Loucy (cell line): ENCODE results near the gene VPS13A.

ENCODE experiments used
- H2AFZ ChIP-seq: fragments of 200-600 bp; sonication (generic); 2 replicates; pipeline ENCODE4 v1.6.0; 2016; ENCODE audit warnings: antibody characterized with exemption, mild to moderate bottlenecking, low read length, moderate library complexity
- H3F3A ChIP-seq: fragments of 200-600 bp; 2 replicates; pipeline ENCODE4 v1.6.0; 2016; ENCODE audit warnings: antibody characterized with exemption, low read depth, mild to moderate bottlenecking
- H3K27me3 ChIP-seq: fragments of 200-600 bp; sonication (generic); 2 replicates; pipeline ENCODE4 v1.6.1; 2014; ENCODE audit warnings: low read length, mild to moderate bottlenecking; ENCODE audit not compliant: insufficient read depth, poor library complexity, severe bottlenecking
- H3K36me3 ChIP-seq: fragments of 200-600 bp; sonication (generic); 2 replicates; pipeline ENCODE4 v1.6.1; 2016; ENCODE audit warnings: low read length; ENCODE audit not compliant: insufficient read depth
- H3K4me1 ChIP-seq: fragments of 200-600 bp; sonication (generic); 2 replicates; pipeline ENCODE4 v1.5.1; 2014; ENCODE audit warnings: low read length, mild to moderate bottlenecking; ENCODE audit not compliant: insufficient read depth, poor library complexity, severe bottlenecking
- H3K4me2 ChIP-seq: fragments of 200-600 bp; sonication (generic); 2 replicates; pipeline ENCODE4 v1.6.0; 2014; ENCODE audit warnings: antibody characterized with exemption, low read length, low read depth, mild to moderate bottlenecking; ENCODE audit not compliant: poor library complexity, severe bottlenecking
- H3K4me3 ChIP-seq: fragments of 200-600 bp; sonication (generic); 2 replicates; pipeline ENCODE4 v1.5.1; 2014; ENCODE audit warnings: low read length, mild to moderate bottlenecking, mixed read lengths; ENCODE audit not compliant: poor library complexity, severe bottlenecking
- H3K79me2 ChIP-seq: fragments of 200-600 bp; sonication (generic); 2 replicates; pipeline ENCODE4 v1.6.1; 2014; ENCODE audit warnings: low read length; ENCODE audit not compliant: insufficient read depth
- H3K9ac ChIP-seq: fragments of 200-600 bp; sonication (generic); 2 replicates; pipeline ENCODE4 v1.6.0; 2014; ENCODE audit warnings: mild to moderate bottlenecking, low read depth, low read length, moderate library complexity; ENCODE audit not compliant: poor library complexity, severe bottlenecking
- H3K9me2 ChIP-seq: fragments of 200-600 bp; sonication (generic); replicated peaks from 2 replicates; pipeline ENCODE4 v1.6.1; 2016; ENCODE audit warnings: low read depth, low read length, mixed read lengths
- H3K9me3 ChIP-seq: fragments of 200-600 bp; sonication (generic); 2 replicates; pipeline ENCODE4 v1.6.1; 2014; ENCODE audit warnings: mild to moderate bottlenecking, antibody characterized with exemption, low read length, low read depth; ENCODE audit not compliant: insufficient read depth
- H4K20me1 ChIP-seq: fragments of 200-600 bp; sonication (generic); 2 replicates; pipeline ENCODE4 v1.6.0; 2014; ENCODE audit warnings: antibody characterized with exemption, low read length, mild to moderate bottlenecking; ENCODE audit not compliant: insufficient read depth, poor library complexity, severe bottlenecking
- EZH2phosphoT487 ChIP-seq: fragments of 200-600 bp; IDR thresholded peaks from 2 replicates; pipeline ENCODE4 v1.6.1; 2018; ENCODE audit warnings: antibody characterized with exemption, mild to moderate bottlenecking, moderate library complexity, borderline replicate concordance
- TF ChIP-seq, protein P1 (sequence below): fragments of 200-600 bp; sonication (generic); conservative IDR thresholded peaks from 2 replicates; pipeline ENCODE4 v1.5.1; 2014; ENCODE audit warnings: mild to moderate bottlenecking, antibody characterized with exemption, low read length

Gene VPS13A

DNA sequence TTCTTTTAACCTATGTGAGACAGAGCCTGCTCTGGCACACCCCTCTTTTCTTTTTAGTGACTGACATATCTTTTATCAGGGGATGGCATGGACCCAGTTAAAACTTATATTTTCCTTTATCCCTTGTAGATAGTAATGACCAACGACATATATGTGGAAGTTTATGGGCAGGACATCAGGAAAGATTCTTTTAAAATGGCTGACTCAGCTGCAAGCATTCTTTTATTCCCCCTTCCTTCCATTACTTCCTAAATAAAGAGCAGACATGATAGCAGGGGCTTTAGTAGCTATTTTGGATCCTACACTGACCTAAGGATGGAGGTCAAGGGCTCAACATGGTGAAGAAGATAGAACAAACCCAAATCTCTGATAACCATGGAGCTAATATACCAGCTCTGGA is 25.0 kb upstream of the VPS13A start:
- Histone ChIP-seq H3K9me3 (no peaks in the 10 kb centered on the region), H3K4me2 (no peak overlapping the region), H2AFZ (no peak overlapping the region), H3K9me2 (no peaks in the 10 kb centered on the region), H3K36me3 (no peaks in the 10 kb centered on the region), H4K20me1 (no peaks in the 10 kb centered on the region), H3K4me3 (no peak overlapping the region), H3F3A (no peaks in the 10 kb centered on the region), H3K79me2 (no peaks in the 10 kb centered on the region), H3K27me3 (no peaks in the 10 kb centered on the region), H3K4me1 (no peaks in the 10 kb centered on the region), H3K9ac (no peak overlapping the region)
- TF ChIP-seq, protein P1, sequence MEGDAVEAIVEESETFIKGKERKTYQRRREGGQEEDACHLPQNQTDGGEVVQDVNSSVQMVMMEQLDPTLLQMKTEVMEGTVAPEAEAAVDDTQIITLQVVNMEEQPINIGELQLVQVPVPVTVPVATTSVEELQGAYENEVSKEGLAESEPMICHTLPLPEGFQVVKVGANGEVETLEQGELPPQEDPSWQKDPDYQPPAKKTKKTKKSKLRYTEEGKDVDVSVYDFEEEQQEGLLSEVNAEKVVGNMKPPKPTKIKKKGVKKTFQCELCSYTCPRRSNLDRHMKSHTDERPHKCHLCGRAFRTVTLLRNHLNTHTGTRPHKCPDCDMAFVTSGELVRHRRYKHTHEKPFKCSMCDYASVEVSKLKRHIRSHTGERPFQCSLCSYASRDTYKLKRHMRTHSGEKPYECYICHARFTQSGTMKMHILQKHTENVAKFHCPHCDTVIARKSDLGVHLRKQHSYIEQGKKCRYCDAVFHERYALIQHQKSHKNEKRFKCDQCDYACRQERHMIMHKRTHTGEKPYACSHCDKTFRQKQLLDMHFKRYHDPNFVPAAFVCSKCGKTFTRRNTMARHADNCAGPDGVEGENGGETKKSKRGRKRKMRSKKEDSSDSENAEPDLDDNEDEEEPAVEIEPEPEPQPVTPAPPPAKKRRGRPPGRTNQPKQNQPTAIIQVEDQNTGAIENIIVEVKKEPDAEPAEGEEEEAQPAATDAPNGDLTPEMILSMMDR: no peak
- no peak for TF ChIP-seq EZH2phosphoT487

DNA sequence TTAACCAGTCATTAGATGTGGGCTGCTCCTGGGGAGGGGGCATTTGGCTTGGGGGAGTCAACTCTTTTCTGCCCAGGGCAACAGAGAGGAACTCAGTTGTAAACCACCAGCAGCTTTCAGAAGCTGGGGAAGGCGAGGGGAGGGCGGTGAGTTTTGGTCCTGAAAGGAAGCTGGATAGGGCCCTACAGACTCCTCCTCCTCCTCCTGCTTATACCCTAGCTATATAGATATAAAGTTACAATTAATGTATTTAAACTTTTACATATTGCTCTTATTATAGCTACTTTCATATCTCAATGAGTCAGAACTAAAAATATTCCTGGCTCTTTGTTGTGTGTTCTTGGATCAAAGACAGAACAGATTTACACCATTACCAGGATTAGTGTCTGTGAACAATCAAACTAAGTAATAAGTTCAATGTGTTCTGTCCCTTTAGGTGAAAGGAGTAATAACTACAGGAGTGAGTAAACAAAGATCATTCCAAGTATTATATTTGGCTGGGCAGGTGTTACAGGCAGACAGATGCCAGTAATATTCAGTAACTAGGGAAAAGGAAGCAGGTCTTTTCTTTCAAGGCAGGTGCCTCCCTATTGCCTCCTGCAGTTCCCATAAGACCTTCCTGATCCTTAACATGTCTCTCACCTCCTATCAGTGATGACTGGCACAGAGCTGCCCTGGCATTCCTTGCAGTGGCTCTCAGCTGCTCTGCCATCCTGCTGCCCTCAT is 20.5 kb upstream of the VPS13A start:
- no peaks in the 10 kb centered on the region for H3K9me3 ChIP-seq
- H3K9ac ChIP-seq: no peak overlapping the region
- no peaks in the 10 kb centered on the region for H3K79me2 ChIP-seq
- no peaks in the 10 kb centered on the region for H3K27me3 ChIP-seq
- no peaks in the 10 kb centered on the region for H3K9me2 ChIP-seq
- no peak for TF ChIP-seq EZH2phosphoT487
- TF ChIP-seq, protein P1: no peak
- no peak overlapping the region for H3K4me3 ChIP-seq
- no peak overlapping the region for H3K4me2 ChIP-seq
- H3F3A ChIP-seq: no peaks in the 10 kb centered on the region
- no peaks in the 10 kb centered on the region for H3K4me1 ChIP-seq
- no peaks in the 10 kb centered on the region for H3K36me3 ChIP-seq
- no peaks in the 10 kb centered on the region for H4K20me1 ChIP-seq
- no peak overlapping the region; the same call in 1 of the 2 replicates for H2AFZ ChIP-seq

GRCh38 chr9:77158772-77159513 is 18.4 kb upstream of the VPS13A start:
- Histone ChIP-seq H4K20me1 (no peaks in the 10 kb centered on the region), H3K4me1 (no peaks in the 10 kb centered on the region), H3K79me2 (no peaks in the 10 kb centered on the region), H3K27me3 (no peaks in the 10 kb centered on the region), H3K4me3 (no peak overlapping the region), H3K9ac (no peak overlapping the region), H3F3A (no peaks in the 10 kb centered on the region), H2AFZ (no peak overlapping the region), H3K4me2 (no peak overlapping the region), H3K9me3 (no peaks in the 10 kb centered on the region), H3K36me3 (no peaks in the 10 kb centered on the region), H3K9me2 (no peaks in the 10 kb centered on the region)
- TF ChIP-seq, protein P1: no peak
- TF ChIP-seq EZH2phosphoT487: no peak
